Bronchial epithelial cell (primary cell): Measurements from ENCODE around the gene ARPIN. TPM values are rescaled to one million over a fixed set of nuclear protein-coding genes. Genes with fewer than 3 reads are reported as not detected.
"Not testable (repeated sequence)": the region's sequence is repeated elsewhere in the genome, so short reads cannot be mapped to it uniquely, and the experiment has no call there.

Experiments
- DNase-seq: peaks from one replicate; pipeline ENCODE4 v3.0.0-alpha.2; 2010; ENCODE audit warnings: low read depth
- FAIRE-seq: peaks from 2 replicates; lab custom pipeline; 2011; peaks lifted over from hg19 to GRCh38; lab: Jason Lieb, UNC
- H3K27me3 ChIP-seq: 2 replicates; pipeline ENCODE4 v1.5.1; 2011; ENCODE audit warnings: low read length; ENCODE audit not compliant: control insufficient read depth, insufficient read depth
- H3K36me3 ChIP-seq: 2 replicates; pipeline ENCODE4 v1.5.1; 2011; ENCODE audit warnings: low read length; ENCODE audit not compliant: control insufficient read depth, insufficient read depth
- H3K4me3 ChIP-seq: 2 replicates; pipeline ENCODE4 v1.5.1; 2011; ENCODE audit warnings: mild to moderate bottlenecking, low read depth, low read length, control low read depth
- CTCF ChIP-seq: IDR thresholded peaks from 2 replicates; pipeline ENCODE4 v1.5.1; 2011; ENCODE audit warnings: mild to moderate bottlenecking, moderate library complexity, low read length, control low read depth, inconsistent platforms; ENCODE audit not compliant: insufficient read depth, severe bottlenecking
- total RNA-seq: library from RNA; depleted of rRNA; stranded (reverse); fragments of >200 nt; gene quantifications from 2 replicates; pipeline ENCODE4 v1.2.1, GENCODE V29; 2014

ARPIN gene
- total RNA-seq, 1 donor from 2014 or later = 4.5 TPM

- Histone ChIP-seq H3K36me3 (peaks cover 4% of the 10 kb centered on the region), H3K4me3 (no peak overlapping the region), H3K27me3 (no peaks in the 10 kb centered on the region)
- DNase-seq (no peak), FAIRE-seq (no peak)
- no peak for TF ChIP-seq CTCF
Observed at GRCh38 chr15:89860431-89860830, 52.3 kb downstream of the ARPIN start.

GRCh38 chr15:89858661-89859458 is 53.9 kb downstream of the ARPIN start:
- DNase-seq (no peak), FAIRE-seq (no peak)
- Histone ChIP-seq H3K27me3 (no peaks in the 10 kb centered on the region), H3K36me3 (peaks cover 4% of the 10 kb centered on the region), H3K4me3 (no peak overlapping the region)
- no peak for TF ChIP-seq CTCF

- no peak for DNase-seq
- TF ChIP-seq CTCF = no peak
- peaks cover 4% of the 10 kb centered on the region for H3K36me3 ChIP-seq
- FAIRE-seq = no peak
- no peak overlapping the region for H3K4me3 ChIP-seq
- no peaks in the 10 kb centered on the region for H3K27me3 ChIP-seq
Observed at GRCh38 chr15:89857673-89858072, 55.1 kb downstream of the ARPIN start.

GRCh38 chr15:89855948-89856347 is 56.8 kb downstream of the ARPIN start:
- TF ChIP-seq CTCF = no peak
- Histone ChIP-seq H3K36me3 (peaks cover 2% of the 10 kb centered on the region), H3K4me3 (no peak overlapping the region), H3K27me3 (no peaks in the 10 kb centered on the region)
- DNase-seq = no peak
- FAIRE-seq = no peak

- not testable (repeated sequence) for H3K4me3 ChIP-seq, H3K36me3 ChIP-seq, DNase-seq, FAIRE-seq, H3K27me3 ChIP-seq
Observed at GRCh38 chr15:89854863-89855262, 57.9 kb downstream of the ARPIN start.

GRCh38 chr15:89852342-89852995 is 60.3 kb downstream of the ARPIN start:
- no peak for TF ChIP-seq CTCF
- no peak overlapping the region for H3K4me3 ChIP-seq
- DNase-seq (no peak), FAIRE-seq (no peak)
- H3K27me3 ChIP-seq = no peaks in the 10 kb centered on the region
- no peaks in the 10 kb centered on the region for H3K36me3 ChIP-seq
